SK-N-MC (cell line): ENCODE data around the gene TAOK1.

ENCODE experiments used
- DNase-seq: peaks from one replicate; pipeline ENCODE4 v3.0.0-alpha.2; 2011; ENCODE audit warnings: low read depth, low spot score
- H3K27ac ChIP-seq: fragments of 200-600 bp; sonication (generic); 2 replicates; pipeline ENCODE4 v1.5.1; 2016; ENCODE audit warnings: mixed run types
- H3K36me3 ChIP-seq: fragments of 200-600 bp; sonication (generic); 2 replicates; pipeline ENCODE4 v1.6.1; 2017; ENCODE audit warnings: antibody characterized with exemption, low read length, mixed read lengths; ENCODE audit not compliant: insufficient read depth
- H3K4me3 ChIP-seq: fragments of 200-600 bp; sonication (generic); 2 replicates; pipeline ENCODE4 v1.5.1; 2016
- H3K9ac ChIP-seq: fragments of 200-600 bp; sonication (generic); 2 replicates; pipeline ENCODE4 v1.8.0; 2017; ENCODE audit warnings: mixed run types, mixed read lengths; ENCODE audit not compliant: insufficient read length
- H3K9me3 ChIP-seq: fragments of 200-600 bp; sonication (generic); 2 replicates; pipeline ENCODE4 v1.6.1; 2017; ENCODE audit warnings: low read depth, mild to moderate bottlenecking, antibody characterized with exemption, low read length, moderate library complexity, mixed read lengths
- EZH2 ChIP-seq: fragments of 200-600 bp; sonication (generic); IDR thresholded peaks from one replicate; pipeline ENCODE4 v1.6.1; 2017; ENCODE audit warnings: antibody characterized with exemption
- FOXP2 ChIP-seq: optimal IDR thresholded peaks from 2 replicates; pipeline ENCODE3; 2011; ENCODE audit warnings: mild to moderate bottlenecking, moderate library complexity; ENCODE audit not compliant: insufficient read depth; ENCODE audit errors: extremely low read length, control extremely low read depth
- POLR2AphosphoS5 ChIP-seq: IDR thresholded peaks from 2 replicates; pipeline ENCODE4 v1.6.1; 2012; ENCODE audit warnings: mild to moderate bottlenecking, low read depth, low read length, borderline replicate concordance

TAOK1 gene

GRCh38 chr17:29390851-29391631 lies 878 bp downstream of the TAOK1 start:
- DNase-seq, result no peak
- Histone ChIP-seq H3K27ac (peak overlapping the region; percentile 26; the same call in 1 of the 2 replicates), H3K4me3 (peak overlapping the region; percentile 91), H3K36me3 (no peaks in the 10 kb centered on the region; the same call in 1 of the 2 replicates), H3K9ac (peak overlapping the region; percentile 91), H3K9me3 (no peaks in the 10 kb centered on the region)
- no peak for TF ChIP-seq FOXP2
- no peak for TF ChIP-seq POLR2AphosphoS5
- TF ChIP-seq EZH2, result no peak

- TF ChIP-seq FOXP2 (no peak), POLR2AphosphoS5 (no peak), EZH2 (no peak)
- Histone ChIP-seq H3K9ac (peak overlapping the region; percentile 68), H3K9me3 (no peaks in the 10 kb centered on the region), H3K4me3 (peak overlapping the region; percentile 91), H3K36me3 (peaks cover 7% of the 10 kb centered on the region), H3K27ac (peak overlapping the region; percentile 90)
- DNase-seq, result no peak
Measured at GRCh38 chr17:29393436-29393835, 3.3 kb downstream of the TAOK1 start.

- Histone ChIP-seq H3K27ac (no peak overlapping the region), H3K9ac (no peak overlapping the region), H3K36me3 (peaks cover 20% of the 10 kb centered on the region), H3K9me3 (no peaks in the 10 kb centered on the region), H3K4me3 (no peak overlapping the region)
- DNase-seq, result no peak
- TF ChIP-seq POLR2AphosphoS5 (no peak), EZH2 (no peak), FOXP2 (no peak)
Measured at GRCh38 chr17:29394761-29395160, 4.6 kb downstream of the TAOK1 start.

- TF ChIP-seq POLR2AphosphoS5 (no peak), FOXP2 (no peak), EZH2 (no peak)
Measured at GRCh38 chr17:29396066-29396465, 5.9 kb downstream of the TAOK1 start.

GRCh38 chr17:29399634-29400033 lies 9.5 kb downstream of the TAOK1 start:
- no peak for DNase-seq
- Histone ChIP-seq H3K4me3 (no peak overlapping the region), H3K9me3 (no peaks in the 10 kb centered on the region), H3K36me3 (peaks cover 57% of the 10 kb centered on the region), H3K9ac (no peak overlapping the region), H3K27ac (no peak overlapping the region)
- no peak for TF ChIP-seq EZH2
- TF ChIP-seq POLR2AphosphoS5, result no peak
- TF ChIP-seq FOXP2, result no peak

More at GRCh38 chr17:29396066-29396465, 5.9 kb downstream of the TAOK1 start:
- H3K36me3 ChIP-seq, result peaks cover 32% of the 10 kb centered on the region
- no peak overlapping the region for H3K9ac ChIP-seq
- no peak overlapping the region for H3K4me3 ChIP-seq
- no peaks in the 10 kb centered on the region for H3K9me3 ChIP-seq
- DNase-seq, result no peak
- 0 out of 2 replicates have a peak overlapping the region, but pooled peaks have one; percentile 2 for H3K27ac ChIP-seq

GRCh38 chr17:29400818-29401217 lies 10.7 kb downstream of the TAOK1 start:
- TF ChIP-seq POLR2AphosphoS5 (no peak), EZH2 (no peak), FOXP2 (no peak)
- no peak for DNase-seq
- H3K27ac ChIP-seq, result no peak overlapping the region
- no peak overlapping the region for H3K4me3 ChIP-seq
- H3K9me3 ChIP-seq, result no peaks in the 10 kb centered on the region
- H3K9ac ChIP-seq, result no peak overlapping the region
- peaks cover 57% of the 10 kb centered on the region for H3K36me3 ChIP-seq

GRCh38 chr17:29401258-29401657 lies 11.1 kb downstream of the TAOK1 start:
- no peak overlapping the region for H3K27ac ChIP-seq
- TF ChIP-seq POLR2AphosphoS5 (no peak), FOXP2 (no peak), EZH2 (no peak)
- no peak for DNase-seq
- H3K9ac ChIP-seq, result no peak overlapping the region
- H3K9me3 ChIP-seq, result no peaks in the 10 kb centered on the region
- peaks cover 57% of the 10 kb centered on the region for H3K36me3 ChIP-seq
- H3K4me3 ChIP-seq, result no peak overlapping the region

- H3K4me3 ChIP-seq, result no peak overlapping the region
- H3K36me3 ChIP-seq, result peaks cover 21% of the 10 kb centered on the region
- DNase-seq, result no peak
Measured at GRCh38 chr17:29407856-29408255, 17.7 kb downstream of the TAOK1 start.

GRCh38 chr17:29409963-29410362 lies 19.8 kb downstream of the TAOK1 start:
- H3K4me3 ChIP-seq, result no peak overlapping the region
- H3K9me3 ChIP-seq, result no peaks in the 10 kb centered on the region
- no peak overlapping the region for H3K27ac ChIP-seq
- peaks cover 9% of the 10 kb centered on the region for H3K36me3 ChIP-seq
- TF ChIP-seq POLR2AphosphoS5 (no peak), FOXP2 (no peak), EZH2 (no peak)
- no peak overlapping the region for H3K9ac ChIP-seq
- DNase-seq, result no peak

More at GRCh38 chr17:29407856-29408255, 17.7 kb downstream of the TAOK1 start:
- Histone ChIP-seq H3K9me3 (no peaks in the 10 kb centered on the region), H3K9ac (no peak overlapping the region), H3K27ac (no peak overlapping the region)
- TF ChIP-seq EZH2 (no peak), POLR2AphosphoS5 (no peak), FOXP2 (no peak)
